Endothelial cell of umbilical vein (primary cell): ENCODE results near the gene GNB5.

ENCODE experiments used
- EZH2 ChIP-seq: IDR thresholded peaks from 2 replicates; pipeline ENCODE4 v1.6.1; 2012; ENCODE audit warnings: borderline replicate concordance, low read depth, mild to moderate bottlenecking, moderate library complexity, low read length, inconsistent platforms; ENCODE audit not compliant: severe bottlenecking
- FOS ChIP-seq: IDR thresholded peaks from 2 replicates; pipeline ENCODE4 v1.6.1; 2011; ENCODE audit warnings: mild to moderate bottlenecking, low read length, moderate library complexity, borderline replicate concordance; ENCODE audit not compliant: insufficient read depth
- GATA2 ChIP-seq: IDR thresholded peaks from 2 replicates; pipeline ENCODE4 v1.7.0; 2011; ENCODE audit warnings: low read depth, mild to moderate bottlenecking, moderate library complexity, mixed read lengths, low read length; ENCODE audit not compliant: insufficient read length, insufficient read depth
- JUN ChIP-seq: IDR thresholded peaks from 2 replicates; pipeline ENCODE4 v1.6.1; 2011; ENCODE audit warnings: borderline replicate concordance, low read depth; ENCODE audit not compliant: insufficient read length, insufficient read depth
- MYC ChIP-seq: IDR thresholded peaks from one replicate; pipeline ENCODE4 v1.6.1; 2011; ENCODE audit warnings: mild to moderate bottlenecking, low read depth, low read length
- POLR2A ChIP-seq: IDR thresholded peaks from 2 replicates; pipeline ENCODE4 v1.6.1; 2012; ENCODE audit warnings: low read depth, mild to moderate bottlenecking, control low read depth, low read length
- POLR2AphosphoS5 ChIP-seq: IDR thresholded peaks from 2 replicates; pipeline ENCODE4 v1.6.1; 2012; ENCODE audit warnings: low read depth, mild to moderate bottlenecking, control low read depth, low read length, moderate library complexity; ENCODE audit not compliant: insufficient read depth
- TF ChIP-seq, protein P1 (sequence below), 2 donors: IDR thresholded peaks; 1 replicate in 1 of 2; 2 replicates in 1 of 2; pipeline ENCODE4 v1.5.1; 2011; ENCODE audit warnings: low read length in 2 of 2, mild to moderate bottlenecking in 2 of 2, moderate library complexity in 2 of 2, control low read depth in 1 of 2, inconsistent platforms in 1 of 2, low read depth in 1 of 2; ENCODE audit not compliant: insufficient read depth in 1 of 2; ENCODE audit errors: extremely low read depth in 1 of 2
- TF ChIP-seq, protein P2 (sequence below): IDR thresholded peaks from 2 replicates; pipeline ENCODE4 v1.6.1; 2011; ENCODE audit not compliant: insufficient read depth, insufficient read length

DNA sequence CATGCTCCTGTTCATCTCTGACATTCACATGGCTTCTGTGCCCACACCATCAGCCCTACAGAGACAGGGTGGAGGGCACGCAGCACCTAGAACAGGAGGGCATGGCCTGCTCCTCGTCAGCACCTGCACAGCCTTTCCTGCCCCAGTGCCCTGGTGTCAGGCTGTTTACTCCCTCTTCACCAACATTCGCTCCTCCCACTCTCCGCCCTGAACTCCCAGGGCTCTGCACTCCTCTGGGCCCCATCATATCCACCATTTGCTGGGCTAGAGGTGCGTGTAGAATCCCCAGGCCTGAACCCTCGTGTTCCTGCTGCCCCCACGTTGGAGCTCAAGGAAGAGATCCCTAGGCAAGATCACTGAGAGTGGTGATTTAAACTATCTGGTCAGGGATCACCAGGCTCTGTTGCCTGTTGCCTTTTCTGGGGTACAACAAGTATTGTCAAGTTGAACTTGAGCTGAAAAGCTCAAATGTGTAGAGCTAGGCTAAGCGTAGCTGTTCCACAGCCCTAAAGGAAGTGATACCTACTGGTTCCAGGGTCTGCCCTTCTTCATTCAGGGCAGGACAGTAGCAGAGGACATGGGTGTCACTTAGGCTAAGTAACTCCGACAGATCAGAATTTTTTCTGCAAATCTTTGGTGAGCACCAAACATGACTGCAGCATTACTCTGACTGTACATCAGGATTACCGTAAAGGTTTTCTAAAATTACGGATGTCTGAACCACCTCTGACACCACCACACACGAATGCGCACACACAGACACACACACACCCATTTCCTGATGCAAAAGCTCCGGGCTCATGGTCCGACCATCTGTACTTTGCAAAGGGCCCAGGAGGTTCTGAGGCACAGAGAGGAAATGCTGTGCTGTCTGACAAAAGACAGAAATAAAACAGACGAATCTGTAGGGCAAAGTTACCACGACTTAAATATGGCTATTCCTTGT, 43.7 kb upstream of the GNB5 start:
- no peak for TF ChIP-seq POLR2AphosphoS5
- TF ChIP-seq, protein P1, sequence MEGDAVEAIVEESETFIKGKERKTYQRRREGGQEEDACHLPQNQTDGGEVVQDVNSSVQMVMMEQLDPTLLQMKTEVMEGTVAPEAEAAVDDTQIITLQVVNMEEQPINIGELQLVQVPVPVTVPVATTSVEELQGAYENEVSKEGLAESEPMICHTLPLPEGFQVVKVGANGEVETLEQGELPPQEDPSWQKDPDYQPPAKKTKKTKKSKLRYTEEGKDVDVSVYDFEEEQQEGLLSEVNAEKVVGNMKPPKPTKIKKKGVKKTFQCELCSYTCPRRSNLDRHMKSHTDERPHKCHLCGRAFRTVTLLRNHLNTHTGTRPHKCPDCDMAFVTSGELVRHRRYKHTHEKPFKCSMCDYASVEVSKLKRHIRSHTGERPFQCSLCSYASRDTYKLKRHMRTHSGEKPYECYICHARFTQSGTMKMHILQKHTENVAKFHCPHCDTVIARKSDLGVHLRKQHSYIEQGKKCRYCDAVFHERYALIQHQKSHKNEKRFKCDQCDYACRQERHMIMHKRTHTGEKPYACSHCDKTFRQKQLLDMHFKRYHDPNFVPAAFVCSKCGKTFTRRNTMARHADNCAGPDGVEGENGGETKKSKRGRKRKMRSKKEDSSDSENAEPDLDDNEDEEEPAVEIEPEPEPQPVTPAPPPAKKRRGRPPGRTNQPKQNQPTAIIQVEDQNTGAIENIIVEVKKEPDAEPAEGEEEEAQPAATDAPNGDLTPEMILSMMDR (IDR thresholded peaks at IDR 0.05; ENCODE audit: extremely low read depth in 1 of 2, insufficient read depth in 1 of 2, low read depth in 1 of 2, low read length in 2 of 2), result no peak
- TF ChIP-seq JUN, result no peak
- no peak for TF ChIP-seq MYC
- no peak for TF ChIP-seq POLR2A
- no peak for TF ChIP-seq GATA2
- TF ChIP-seq, protein P2, sequence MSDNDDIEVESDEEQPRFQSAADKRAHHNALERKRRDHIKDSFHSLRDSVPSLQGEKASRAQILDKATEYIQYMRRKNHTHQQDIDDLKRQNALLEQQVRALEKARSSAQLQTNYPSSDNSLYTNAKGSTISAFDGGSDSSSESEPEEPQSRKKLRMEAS, result no peak
- no peak for TF ChIP-seq EZH2
- TF ChIP-seq FOS, result no peak
